Kidney glomerular epithelial cell (primary cell): Measurements from ENCODE around the gene GRIK5.

Experiments used
- DNase-seq: peaks from one replicate; lab custom pipeline; 2025; lab: John Stamatoyannopoulos, UW

Gene GRIK5

DNA sequence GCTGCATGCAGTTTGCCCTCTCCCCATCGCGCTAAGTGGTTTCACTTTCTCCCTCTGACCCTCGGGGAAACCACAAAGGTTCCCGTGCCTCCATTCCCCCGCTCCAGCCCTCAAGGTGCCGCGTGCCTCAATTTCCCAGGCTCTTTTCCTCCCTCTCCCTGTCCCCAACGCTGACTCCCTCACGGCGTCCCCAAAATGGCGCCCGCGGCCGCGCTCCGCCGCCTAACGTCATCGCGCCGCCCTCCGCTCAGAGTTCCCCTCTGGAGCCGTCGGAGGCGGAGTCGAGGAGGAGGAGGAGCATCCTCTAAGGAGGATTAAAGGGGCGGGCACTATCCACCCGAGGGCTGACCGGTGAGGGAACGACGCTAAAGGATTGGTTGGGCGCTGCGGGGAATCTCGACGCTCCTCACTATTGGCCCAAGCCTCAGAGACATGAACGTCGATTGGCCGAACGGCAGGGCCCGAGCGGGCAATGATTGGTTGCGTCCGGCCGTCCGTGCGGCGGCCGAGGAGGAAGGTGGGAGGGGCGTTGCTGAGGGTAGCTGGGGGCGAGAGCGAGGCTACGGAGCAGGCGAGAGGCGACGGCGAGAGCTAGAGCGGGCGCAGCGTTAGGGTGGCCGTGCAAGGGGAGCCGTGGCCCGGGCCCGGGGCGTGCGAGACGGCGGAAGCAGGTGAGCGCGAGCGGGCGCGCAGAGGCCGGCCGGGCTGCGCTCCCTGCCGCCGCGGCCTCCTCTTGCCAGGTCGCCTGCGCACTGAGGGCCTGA lies 5.8 kb upstream of the GRIK5 start, which contains the start of gene ZNF574:
TSS of gene ZNF574 (plus strand) at position 551 of the 764 bp plus-strand sequence. CDS start 2,441 bp downstream, outside the sequence.
- DNase-seq = peak; percentile 99

DNA sequence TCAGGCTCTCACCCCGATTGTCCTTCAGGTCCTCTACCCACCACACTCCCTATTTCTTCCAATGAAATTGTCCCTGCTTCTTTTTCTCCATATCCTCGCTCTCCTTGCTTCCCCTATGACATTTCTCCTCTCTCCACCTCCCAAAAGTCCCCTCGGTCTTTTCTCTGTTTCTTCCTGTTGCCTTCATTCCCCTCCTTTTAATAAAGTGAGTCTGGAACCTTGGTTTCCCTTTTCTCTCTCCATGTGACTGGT lies 5.3 kb upstream of the GRIK5 start:
- peak; percentile 53 for DNase-seq

DNA sequence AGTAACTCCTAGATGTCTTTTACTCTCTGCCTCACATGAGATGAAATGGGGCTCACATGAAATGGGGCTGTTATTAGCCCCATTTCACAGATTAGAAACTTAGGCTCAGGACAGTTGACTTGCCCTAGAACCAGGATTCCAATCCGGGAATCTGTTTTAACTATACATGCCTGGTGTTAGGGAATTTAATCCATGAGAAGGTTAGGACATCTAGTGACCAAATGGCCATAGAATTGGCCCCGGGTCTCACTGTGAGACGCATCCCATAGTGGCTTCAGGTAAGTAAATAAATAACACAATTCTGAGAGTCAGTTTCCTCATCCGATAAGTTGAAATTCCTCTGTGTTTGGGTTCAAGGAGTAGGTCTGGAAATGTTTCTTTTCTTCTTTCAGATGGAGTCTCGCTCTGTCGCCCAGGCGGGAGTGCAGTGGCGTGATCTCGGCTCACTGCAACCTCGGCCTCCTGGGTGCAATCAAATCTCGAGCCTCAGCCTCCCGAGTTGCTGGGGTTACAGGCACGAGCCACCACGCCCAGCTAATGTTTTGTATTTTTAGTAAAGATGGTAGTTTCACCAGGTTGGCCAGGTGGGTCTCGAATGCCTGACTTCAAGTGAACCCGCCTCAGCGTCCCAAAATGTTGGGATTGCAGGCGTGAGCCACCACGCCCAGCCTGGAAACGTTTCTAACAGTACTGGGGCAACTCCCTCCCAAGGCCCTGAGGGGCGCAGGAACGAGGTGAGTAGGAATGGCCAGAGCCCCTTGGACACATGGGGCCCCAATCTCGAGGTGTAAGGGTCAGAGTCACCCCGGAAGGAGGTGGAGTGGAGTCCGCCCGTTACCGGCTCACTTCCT lies 4.7 kb upstream of the GRIK5 start:
- peak; percentile 53 for DNase-seq

DNA sequence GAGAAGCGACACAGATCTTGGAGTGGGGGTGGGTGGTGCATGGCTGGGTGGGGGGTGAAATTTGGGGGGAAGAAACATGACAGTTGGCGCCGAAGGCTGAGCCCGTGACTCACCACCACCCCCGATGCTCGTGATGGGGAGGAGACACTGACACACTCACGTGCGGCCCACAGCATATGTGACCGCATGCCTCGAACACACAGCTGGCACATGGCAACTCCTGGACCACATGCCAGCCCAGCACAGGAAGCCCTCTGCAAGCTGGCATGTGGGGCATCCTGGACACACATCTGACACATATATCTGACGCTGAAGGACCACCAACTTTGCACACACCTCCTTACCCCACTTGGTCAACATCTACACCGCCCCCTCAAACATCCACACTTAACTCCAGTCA lies 1.2 kb upstream of the GRIK5 start:
- no peak for DNase-seq

DNA sequence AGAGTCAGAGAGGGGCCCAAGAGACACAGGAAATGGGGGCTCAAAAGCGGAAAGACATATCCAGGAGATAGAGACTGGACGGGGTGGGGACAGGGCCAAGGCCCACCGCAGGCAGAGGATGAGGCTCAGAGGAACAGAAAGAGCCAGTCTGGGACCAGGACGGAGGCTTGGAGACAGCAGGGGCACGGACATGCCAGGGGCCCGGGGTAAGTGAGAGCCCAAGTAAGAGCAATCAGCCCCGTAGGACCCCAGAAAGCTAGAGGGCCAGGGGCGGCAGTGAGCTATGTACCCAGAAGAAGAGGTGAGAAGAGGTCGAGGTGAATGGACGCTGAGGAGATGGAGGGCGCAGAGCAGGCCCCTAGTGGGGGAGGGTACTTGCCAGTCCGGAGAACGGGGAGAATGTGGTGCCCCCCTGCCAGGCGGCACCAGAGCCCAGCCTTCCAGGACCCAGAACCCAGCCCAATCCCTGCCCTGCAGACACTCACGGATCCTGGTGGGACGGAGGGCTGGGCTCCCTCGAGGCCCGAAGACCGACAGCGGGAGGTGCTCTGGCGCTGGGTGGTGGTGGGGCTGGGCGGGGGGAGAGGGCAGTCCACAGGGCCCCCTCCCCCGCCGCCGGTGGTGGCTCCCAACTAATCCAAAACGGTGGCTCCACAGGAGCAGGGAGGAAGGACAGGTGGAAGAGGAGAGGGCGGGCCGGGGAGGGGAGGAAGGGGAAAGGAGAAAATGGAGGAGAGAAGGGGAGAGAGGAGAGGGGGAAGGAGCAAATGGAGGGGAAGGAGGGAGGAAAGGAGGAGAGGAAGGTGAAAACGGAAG lies 1.0 kb downstream of the GRIK5 start:
- DNase-seq = no peak

DNA sequence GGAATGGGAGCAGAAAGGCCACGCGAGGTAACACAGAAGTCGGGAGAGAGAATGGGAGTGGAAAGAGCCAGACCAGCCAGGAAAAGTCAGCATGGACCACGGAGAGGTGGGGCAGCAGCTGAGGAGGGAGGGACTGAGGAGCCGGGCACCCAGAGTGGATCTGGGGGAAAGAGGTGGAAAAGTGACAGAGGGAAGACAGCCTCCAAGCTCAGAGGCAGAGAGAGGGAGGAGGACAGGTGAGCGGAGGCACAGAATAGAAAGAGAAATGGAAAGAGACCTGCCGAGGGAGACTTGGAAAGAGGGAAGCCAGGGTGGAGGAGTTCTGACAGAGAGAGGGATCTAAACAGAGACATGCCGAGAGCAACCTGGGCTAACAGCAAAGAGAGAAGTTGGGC lies 1.6 kb downstream of the GRIK5 start:
- no peak for DNase-seq

DNA sequence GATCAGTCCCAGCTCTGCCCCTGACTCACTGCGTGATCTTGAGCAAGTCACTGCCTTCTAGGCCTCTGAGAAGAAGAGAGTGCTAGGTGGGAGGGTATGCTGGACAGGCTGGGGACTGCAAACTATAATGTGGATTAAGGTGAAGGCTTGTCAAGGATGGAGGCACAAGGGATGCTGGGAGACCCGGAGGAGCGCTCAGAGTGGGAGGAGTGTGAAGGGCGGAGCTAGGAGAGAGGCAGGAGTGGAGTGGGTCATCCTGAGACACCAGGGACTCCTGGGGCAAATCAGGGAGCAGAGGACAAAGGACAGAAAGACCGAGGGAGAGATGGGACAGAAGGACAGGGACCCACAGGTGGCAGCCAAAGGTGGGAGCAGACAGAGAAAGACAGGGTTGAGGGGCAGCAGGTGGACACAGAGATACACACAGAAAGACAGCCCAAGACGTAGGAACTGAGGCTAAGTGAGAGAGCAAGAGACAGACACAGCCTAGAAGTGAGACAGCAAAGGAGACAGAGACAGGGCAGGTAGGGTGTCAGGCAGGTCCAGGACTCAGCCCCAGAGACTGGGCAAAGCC lies 2.6 kb downstream of the GRIK5 start:
- DNase-seq = no peak

DNA sequence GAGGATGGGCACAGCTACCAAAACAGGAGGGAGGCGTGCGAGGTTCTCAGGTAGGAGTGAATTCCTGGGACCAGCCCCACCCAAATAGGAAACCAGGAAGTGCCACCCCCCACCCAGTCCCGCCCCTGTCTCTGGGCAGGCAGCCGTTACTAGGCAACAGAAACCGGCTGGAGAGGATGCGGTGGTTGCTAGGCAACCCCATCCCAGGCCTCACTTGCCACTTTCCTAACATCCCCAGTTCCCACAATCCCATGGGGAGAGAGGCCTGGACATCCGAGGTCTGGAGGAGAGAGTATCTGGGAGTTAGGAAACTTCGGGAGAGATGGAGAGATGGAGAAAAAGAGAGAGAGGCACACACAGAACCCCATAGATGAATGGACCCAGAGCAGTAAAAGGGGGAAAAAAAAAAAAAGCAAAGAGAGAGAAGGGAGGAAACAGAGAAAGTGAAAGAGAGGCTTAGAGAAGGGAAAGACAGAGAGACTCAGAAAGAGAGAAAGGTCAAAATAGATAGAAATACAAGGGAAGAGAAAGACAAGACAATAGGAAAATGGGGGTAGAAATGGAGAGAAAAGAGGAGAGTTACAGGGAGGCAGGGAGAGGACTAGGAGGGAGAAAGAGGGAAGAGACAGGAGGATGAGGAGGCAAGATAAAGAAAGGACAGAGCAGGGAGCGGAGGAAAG lies 3.8 kb downstream of the GRIK5 start:
- DNase-seq = no peak

DNA sequence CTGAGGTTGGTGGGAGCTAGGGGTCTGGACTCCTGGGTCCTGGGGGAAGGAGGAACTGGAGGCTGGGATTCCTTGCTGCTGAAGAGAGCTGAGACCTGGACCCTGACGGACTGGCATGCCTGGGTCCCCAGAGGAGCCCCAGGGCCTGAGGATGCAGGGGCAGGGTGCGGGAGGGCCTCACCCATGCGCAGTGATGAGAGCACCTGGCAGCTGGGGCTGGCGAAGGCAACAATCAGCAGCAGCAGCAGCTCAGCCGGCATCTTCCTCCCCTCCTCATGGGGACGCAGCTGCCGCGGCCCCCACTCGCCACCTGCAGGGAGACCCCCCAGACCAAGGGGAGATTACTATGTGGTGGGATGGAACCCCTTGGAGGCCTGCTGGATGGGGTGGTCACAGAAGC lies 4.5 kb downstream of the GRIK5 start:
- DNase-seq = no peak

DNA sequence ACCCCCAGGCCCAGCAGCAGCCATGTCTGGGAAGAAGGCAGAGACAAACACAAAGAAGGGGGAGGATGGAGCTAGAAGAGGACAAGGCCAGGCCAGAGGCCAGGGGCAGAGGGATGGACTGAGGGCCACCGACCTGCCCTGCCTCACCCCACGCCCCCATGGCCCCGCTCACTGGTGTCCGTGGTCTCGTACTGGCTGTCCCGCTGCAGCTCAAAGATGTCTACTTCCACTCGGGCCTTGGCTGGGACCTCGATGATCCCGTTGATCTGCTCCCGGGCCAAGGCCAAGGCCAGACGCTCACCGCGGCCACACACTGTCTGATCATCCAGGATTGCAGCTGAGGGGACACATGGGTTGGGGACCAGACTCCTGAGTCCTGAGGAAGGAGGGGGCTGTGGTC lies 5.0 kb downstream of the GRIK5 start:
- DNase-seq = no peak

DNA sequence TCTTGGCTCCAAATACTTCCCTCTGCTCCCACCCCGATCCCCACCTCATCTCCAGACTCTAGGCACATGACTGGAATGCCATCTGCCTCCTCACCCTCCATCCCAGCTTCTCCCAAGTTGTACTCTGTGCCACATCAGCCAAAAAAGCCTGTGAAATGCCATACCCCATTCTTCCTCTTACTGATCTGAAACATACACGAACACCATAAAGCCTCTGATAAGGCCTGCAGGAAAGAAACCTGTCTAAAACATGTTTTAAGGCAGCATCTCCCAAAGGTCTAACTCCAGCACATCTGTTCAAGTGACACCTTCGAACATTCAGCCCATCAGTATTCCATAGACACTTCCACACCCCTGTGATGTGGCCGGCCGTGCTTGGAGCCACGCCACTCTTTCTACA lies 5.6 kb downstream of the GRIK5 start:
- DNase-seq = no peak

DNA sequence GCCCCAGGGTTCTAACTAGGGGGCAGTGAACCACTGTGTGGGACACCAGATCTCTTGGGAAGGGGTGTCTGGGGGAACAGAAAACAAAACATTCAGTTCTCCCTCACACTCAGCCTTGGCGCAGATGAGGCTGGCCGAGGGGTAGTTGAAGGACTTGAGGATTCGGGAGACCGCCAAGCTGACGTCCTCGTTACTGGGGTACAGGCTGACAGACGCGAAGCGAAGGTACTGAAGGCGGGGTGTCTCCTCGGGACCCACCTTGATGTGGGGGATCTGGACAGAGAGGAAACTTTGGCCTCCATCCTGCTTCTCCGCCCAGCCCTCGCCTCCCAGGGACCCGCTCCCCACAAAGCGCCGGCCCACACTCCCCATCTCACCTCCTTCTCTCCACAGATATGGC lies 7.6 kb downstream of the GRIK5 start:
- no peak for DNase-seq

DNA sequence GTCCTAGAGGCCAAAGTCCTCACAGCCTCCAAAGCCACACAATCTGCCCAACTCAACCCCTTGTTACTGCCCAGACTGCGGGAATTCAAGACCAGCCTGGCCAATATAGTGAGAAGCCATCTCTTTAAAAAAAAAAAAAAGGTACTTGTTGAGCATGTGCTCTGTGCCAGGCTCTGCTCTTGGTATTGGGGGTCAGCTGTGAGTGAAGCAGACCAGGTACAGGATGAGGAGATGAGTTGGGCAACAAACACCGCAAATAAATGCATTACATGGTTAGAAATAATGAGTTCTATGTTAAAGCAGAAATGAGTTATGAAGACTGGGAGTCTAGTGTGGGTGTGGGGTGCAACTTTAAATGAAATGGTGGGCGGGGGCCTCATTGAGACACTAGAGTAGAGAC lies 9.9 kb downstream of the GRIK5 start:
- no peak for DNase-seq

DNA sequence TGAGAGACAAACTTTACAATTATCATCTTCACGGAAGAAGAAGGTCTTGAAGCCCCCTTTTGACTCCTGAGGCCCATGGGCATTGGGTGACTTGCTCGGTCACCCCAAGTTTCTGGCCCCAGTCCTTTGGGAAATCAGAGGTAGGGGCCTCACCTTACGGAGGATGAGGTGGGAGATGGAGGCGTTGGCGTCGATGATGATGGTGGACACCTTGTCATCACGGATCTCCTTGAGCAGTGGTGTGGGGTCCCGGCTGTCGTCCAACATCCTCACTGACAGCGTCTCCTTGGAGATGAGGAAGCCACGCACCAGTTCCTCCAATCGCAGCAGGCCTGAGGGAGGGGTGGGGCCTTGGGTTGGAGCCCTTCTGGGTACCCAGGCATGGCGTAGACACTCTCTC lies 10.8 kb downstream of the GRIK5 start:
- DNase-seq = no peak

DNA sequence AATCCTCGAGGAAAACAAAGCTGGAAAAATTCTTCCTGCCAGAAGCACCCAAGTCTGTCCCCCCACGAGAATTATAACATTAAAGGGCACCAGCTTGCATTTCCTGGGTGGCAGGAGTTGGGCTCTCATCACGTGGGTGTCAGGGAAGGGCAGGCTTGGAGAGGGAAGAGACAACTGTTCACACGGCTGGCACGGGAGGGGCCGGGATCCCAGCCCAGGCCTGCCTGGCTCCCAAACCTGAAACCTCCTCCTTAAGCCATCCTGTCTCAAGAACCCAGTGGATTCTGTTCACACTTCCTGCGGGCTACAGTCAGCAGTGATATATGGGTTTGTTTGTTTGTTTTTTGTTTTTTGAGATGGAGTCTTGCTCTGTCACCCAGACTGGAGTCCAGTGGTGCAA lies 12.2 kb downstream of the GRIK5 start:
- no peak for DNase-seq

DNA sequence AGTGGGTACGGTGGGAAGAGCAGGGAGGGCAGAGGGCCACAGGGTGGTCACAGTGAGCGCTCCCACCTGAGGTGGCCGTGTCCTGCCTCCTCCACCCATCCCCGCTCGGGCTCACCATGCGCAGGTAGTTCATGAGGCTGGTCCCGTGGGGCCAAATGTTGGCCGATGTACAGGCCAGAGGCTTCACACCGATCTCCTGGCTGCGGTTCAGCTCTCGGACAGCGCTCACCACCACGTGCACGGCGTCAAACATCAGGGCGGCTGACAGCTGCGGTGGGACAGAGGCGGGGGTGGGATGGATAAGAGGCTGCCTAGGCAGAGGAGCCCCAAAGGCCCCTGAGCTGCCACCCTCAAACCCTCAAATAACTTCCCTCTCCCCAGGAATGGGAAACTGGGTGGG lies 15.8 kb downstream of the GRIK5 start:
- DNase-seq = no peak

DNA sequence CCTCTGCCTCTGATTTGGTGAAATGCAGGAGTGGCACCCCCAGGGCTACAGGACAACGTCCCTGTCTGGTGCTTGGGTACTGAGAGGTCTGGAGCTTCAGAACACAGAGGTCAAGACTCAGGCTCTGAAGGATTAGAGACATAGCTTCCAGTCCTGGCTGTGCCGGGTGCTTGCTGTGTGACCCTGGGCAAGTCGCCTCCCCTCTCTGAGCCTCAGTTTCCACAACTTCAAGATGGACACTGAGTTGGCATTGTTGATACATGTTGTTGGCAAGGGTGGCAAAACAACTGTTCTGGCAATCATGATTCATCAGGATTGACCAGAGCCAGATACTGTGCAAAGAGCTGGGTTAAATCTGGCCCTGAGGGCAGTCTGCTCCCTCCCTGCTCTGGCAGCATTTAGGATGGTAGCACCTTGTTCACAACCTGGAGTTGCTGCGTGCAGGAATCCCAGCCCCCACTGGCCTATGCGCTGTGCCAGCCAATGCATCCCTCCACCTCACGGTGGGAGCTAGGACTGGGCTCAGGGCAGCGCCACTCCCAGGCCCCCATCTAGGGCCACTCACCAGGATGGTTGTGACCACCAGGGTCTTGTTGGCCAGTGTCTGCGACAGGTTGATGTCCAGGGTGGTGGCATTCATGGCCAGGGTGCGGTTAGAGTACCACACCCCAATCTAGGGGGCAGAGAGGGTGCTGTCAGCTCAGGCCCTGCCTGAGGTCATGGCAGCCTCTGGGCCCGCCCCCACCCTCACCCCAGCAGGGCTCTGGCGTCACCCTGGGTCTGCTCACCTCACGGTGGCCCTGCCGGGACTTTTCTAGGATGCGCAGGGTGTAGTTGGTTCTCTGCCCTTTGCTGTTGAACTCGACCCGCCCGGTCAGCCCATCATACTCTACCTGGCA lies 16.7 kb downstream of the GRIK5 start:
- no peak for DNase-seq

DNA sequence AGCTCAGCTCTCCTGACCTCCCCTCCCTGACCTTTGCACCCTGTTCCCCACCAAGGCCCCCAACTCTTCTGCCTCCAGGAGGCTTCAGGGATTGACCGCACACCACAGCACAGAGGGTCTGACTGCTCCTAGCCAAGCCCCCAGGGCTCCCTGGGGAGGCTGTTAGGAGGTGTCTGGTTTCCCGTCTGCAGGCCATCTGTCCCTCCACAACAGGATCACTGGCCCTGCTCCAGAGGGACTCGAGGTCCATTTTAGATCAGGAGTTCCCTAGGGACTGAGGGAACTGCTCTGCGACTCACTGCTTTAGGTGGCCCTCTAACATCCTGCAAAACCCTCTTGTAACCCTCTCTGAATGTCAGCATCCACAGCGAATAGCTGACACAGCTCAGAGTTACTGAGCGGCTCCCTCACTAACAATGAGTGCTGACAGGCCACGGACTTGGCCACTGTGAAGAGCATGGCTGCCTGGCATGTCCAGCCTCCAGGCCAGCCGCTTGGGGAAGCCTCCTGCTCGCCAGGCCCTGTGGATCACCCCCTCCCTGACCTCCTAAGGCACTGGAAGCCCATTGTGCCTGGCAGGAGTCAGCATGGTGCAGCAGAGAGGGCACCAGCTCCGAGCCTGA lies 17.7 kb downstream of the GRIK5 start:
- DNase-seq = no peak

DNA sequence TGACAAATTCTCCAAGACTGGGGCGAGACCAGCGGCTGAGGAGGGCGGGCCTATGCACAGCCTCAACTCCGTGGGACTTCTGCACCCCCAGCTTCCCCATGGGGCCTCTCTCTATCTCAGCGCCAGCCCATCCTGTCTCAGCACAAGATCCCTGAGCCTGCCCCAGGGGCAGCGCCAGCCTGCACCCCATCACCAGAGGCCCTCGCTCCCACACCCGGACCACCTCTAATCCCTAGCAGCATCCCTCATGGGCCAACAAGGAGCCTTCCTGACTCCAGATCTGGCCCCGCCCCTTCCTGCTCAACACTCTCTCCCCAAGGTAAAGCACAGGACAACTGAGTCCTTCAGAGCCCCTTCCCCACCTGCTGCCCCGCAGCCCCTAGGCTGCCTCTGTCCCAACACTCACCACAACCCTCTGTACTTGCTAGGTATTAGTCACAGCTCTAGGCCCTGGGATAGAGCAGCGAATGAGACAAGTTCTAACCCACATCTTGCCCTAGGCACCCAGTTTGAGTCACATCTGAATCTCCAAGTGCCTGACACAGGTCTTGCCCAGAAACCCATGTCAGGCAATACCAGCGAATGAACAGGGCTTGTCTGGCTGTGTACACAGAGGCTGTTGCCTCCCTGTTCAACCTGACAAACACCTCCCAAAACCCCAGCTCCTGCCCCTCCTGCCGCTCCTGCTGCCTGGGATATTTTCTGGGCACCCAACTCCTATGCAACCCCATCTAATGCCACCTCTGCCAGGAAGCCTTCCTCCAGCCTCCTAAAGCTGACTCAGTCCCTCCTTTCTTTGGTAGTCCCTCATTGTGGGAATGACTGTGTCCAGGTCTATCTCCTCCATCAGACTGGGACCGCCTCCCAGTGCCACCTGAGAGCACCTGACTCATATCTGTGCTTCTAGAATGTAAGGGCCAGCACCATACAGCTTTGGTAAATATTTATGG lies 18.6 kb downstream of the GRIK5 start:
- no peak for DNase-seq
